OCI-LY7 (cell line): ENCODE measurements around the gene PRCD. TPM values are rescaled to one million over a fixed set of nuclear protein-coding genes. Genes with fewer than 3 reads are reported as not detected.

ENCODE experiments used
- BruUV-seq: library from RNA; stranded (reverse); fragments of 400-500 nt; replicated peaks from 2 replicates; lab custom pipeline; 2021; lab: Mats Ljungman, UMichigan
- CTCF ChIA-PET: fragments of 300-600 bp; sonication (Branson Sonifier 250); formaldehyde crosslinking; loops from one replicate; lab custom pipeline; 2022; ENCODE audit warnings: antibody characterized with exemption; ENCODE audit not compliant: unreplicated experiment; lab: Charles Lee
- POLR2A ChIA-PET: fragments of 300-600 bp; sonication (Branson Sonifier 250); formaldehyde crosslinking; loops from one replicate; lab custom pipeline; 2022; ENCODE audit warnings: antibody characterized with exemption; lab: Charles Lee
- DNase-seq: peaks from one replicate; pipeline ENCODE4 v3.0.0-alpha.2; 2015; ENCODE audit warnings: low spot score
- H2AFZ ChIP-seq: fragments of 200-600 bp; sonication (generic), shearing (Covaris generic); 2 replicates; pipeline ENCODE4 v1.6.1; 2014; ENCODE audit warnings: mild to moderate bottlenecking, antibody characterized with exemption, low read length, moderate library complexity
- H3K27ac ChIP-seq: fragments of 200-600 bp; sonication (generic); 2 replicates; pipeline ENCODE4 v1.5.1; 2014; ENCODE audit warnings: mixed run types, low read depth, mild to moderate bottlenecking, moderate library complexity, low read length, inconsistent platforms; ENCODE audit not compliant: poor library complexity, severe bottlenecking
- H3K36me3 ChIP-seq: fragments of 200-600 bp; sonication (generic); 2 replicates; pipeline ENCODE4 v1.6.1; 2014; ENCODE audit warnings: mild to moderate bottlenecking, antibody characterized with exemption, low read length, moderate library complexity, mixed read lengths; ENCODE audit not compliant: insufficient read depth
- H3K4me1 ChIP-seq: fragments of 200-600 bp; sonication (generic); 2 replicates; pipeline ENCODE4 v1.5.1; 2014; ENCODE audit warnings: mild to moderate bottlenecking, low read length; ENCODE audit not compliant: insufficient read depth, poor library complexity, severe bottlenecking
- H3K4me2 ChIP-seq: fragments of 200-600 bp; sonication (generic); 2 replicates; pipeline ENCODE4 v1.6.1; 2014; ENCODE audit warnings: mild to moderate bottlenecking, low read length
- H3K4me3 ChIP-seq: fragments of 200-600 bp; sonication (generic); 2 replicates; pipeline ENCODE4 v1.5.1; 2014; ENCODE audit warnings: mild to moderate bottlenecking, low read depth, low read length; ENCODE audit not compliant: poor library complexity, severe bottlenecking
- H3K79me2 ChIP-seq: fragments of 200-600 bp; sonication (generic); 2 replicates; pipeline ENCODE4 v1.6.1; 2016; ENCODE audit warnings: low read depth, mild to moderate bottlenecking, low read length, moderate library complexity, mixed read lengths; ENCODE audit not compliant: insufficient read depth
- H3K9me2 ChIP-seq: fragments of 200-600 bp; sonication (generic); 2 replicates; pipeline ENCODE4 v1.6.1; 2016; ENCODE audit warnings: mild to moderate bottlenecking, low read length, mixed read lengths; ENCODE audit not compliant: insufficient read depth
- H3K9me3 ChIP-seq: fragments of 200-600 bp; sonication (generic); 2 replicates; pipeline ENCODE4 v1.6.1; 2014; ENCODE audit warnings: mild to moderate bottlenecking, mixed run types, low read length, mixed read lengths
- H4K20me1 ChIP-seq: fragments of 200-600 bp; sonication (generic); 2 replicates; pipeline ENCODE4 v1.6.1; 2014; ENCODE audit warnings: mild to moderate bottlenecking, antibody characterized with exemption, low read length, moderate library complexity, mixed read lengths; ENCODE audit not compliant: insufficient read depth
- CTCF ChIP-seq: fragments of 200-600 bp; sonication (generic); conservative IDR thresholded peaks from 2 replicates; pipeline ENCODE4 v1.5.1; 2014; ENCODE audit warnings: mild to moderate bottlenecking, antibody characterized with exemption, low read length, moderate library complexity, mixed read lengths
- EZH2phosphoT487 ChIP-seq: fragments of 200-600 bp; sonication (generic); IDR thresholded peaks from 2 replicates; pipeline ENCODE4 v1.6.1; 2018; ENCODE audit warnings: low read depth, borderline replicate concordance, mild to moderate bottlenecking, mixed run types, antibody characterized with exemption, low read length, moderate library complexity, mixed read lengths
- intact Hi-C: fragments of 100-400 bp; cut with micrococcal nuclease; formaldehyde crosslinking; loops from one replicate; pipeline ENCODE4 v1.10.0; 2022; ENCODE audit not compliant: unreplicated experiment
- total RNA-seq, 2 experiments: library from RNA; depleted of rRNA in 1 of 2; stranded (reverse); fragments of >200 nt in 1 of 2; shearing (Covaris generic) in 1 of 2; gene quantifications; 2 replicates each; pipeline ENCODE4 v1.2.3, GENCODE V29; 2014 to 2022

The PRCD gene
- total RNA-seq, 2 experiments from 2014 or later = 5.7 to 15.9 TPM

- Histone ChIP-seq H3K4me3 (no peak overlapping the region), H3K4me2 (no peak overlapping the region), H3K9me2 (no peaks in the 10 kb centered on the region), H3K79me2 (no peaks in the 10 kb centered on the region), H2AFZ (no peak overlapping the region), H4K20me1 (no peaks in the 10 kb centered on the region), H3K27ac (no peak overlapping the region), H3K4me1 (peaks cover 4% of the 10 kb centered on the region), H3K36me3 (no peaks in the 10 kb centered on the region), H3K9me3 (no peaks in the 10 kb centered on the region)
- TF ChIP-seq CTCF (no peak), EZH2phosphoT487 (no peak)
- intact Hi-C loops = no loop called here
- ChIA-PET CTCF (no interaction called here), POLR2A (no interaction called here)
- DNase-seq = no peak
- no TSS peak for BruUV-seq
These were observed 4.8 kb upstream of the PRCD start for GRCh38 chr17:76534831-76535732.

DNA sequence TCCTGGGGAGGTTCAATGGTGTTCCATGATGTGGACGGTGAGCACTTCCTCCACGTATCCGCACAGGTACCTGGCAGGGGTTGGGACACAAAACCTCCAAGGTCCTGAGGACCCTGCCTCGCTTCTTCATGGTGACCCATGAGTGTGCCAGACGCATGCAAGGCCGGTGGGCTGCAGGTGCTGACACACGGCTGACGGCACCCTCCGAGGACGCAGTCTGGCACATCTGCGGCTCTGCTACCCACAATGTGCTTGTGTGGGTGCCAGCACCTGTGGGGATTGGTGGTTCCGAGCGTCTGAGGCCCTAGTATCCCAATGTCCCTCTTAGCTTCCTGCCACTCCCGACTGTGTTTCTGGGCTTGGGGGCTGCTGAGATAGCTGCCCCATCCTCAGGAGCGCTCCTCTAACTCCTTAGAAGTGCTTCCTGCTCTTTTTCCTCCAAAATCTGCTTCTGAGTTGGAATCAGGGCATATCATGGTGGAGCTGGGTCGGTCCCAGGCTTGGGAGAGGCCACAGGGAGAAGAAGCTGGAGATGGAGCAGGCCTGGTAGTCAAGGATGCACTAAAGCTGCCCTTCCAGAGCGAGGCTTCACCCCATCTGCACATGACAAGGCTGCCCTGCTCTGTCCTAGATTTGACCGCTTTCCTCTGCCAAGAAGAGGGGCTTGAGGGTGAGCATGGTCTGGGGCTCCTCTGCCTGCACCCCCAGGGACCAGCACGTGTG is 3.9 kb upstream of the PRCD start:
- Histone ChIP-seq H3K9me3 (no peaks in the 10 kb centered on the region), H4K20me1 (no peaks in the 10 kb centered on the region), H3K79me2 (no peaks in the 10 kb centered on the region), H3K4me2 (no peak overlapping the region), H3K4me3 (no peak overlapping the region), H3K4me1 (peaks cover 7% of the 10 kb centered on the region), H2AFZ (no peak overlapping the region), H3K9me2 (no peaks in the 10 kb centered on the region), H3K36me3 (no peaks in the 10 kb centered on the region), H3K27ac (no peak overlapping the region)
- ChIA-PET CTCF (interaction anchor here (0.8 kb wide), 1 partner anchor 13 kb away, joined by 3 read pairs; no protein-coding TSS in a partner anchor), POLR2A (interaction anchor here (0.9 kb wide), 1 partner anchor 611 kb away, joined by 3 read pairs; no protein-coding TSS in a partner anchor)
- no TSS peak for BruUV-seq
- DNase-seq = no peak
- TF ChIP-seq CTCF (no peak), EZH2phosphoT487 (no peak)
- intact Hi-C loops = no loop called here
